ENCODE data around the gene ZC3HAV1. TPM values are rescaled to one million over a fixed set of nuclear protein-coding genes. Genes with fewer than 3 reads are reported as not detected.

The ZC3HAV1 gene
- total and polyA plus RNA-seq, 2 of the 4 experiments (the other 2 are of a cell fraction): 9.9 to 22.4 TPM

- no peak overlapping the region for H2BK20ac ChIP-seq (ENCODE audit: low read depth, low read length)
- H4K5ac ChIP-seq (ENCODE audit: low read depth, low read length): no peak overlapping the region
- no TSS peak for BruUV-seq (replicated peaks)
- H3K27me3 ChIP-seq (ENCODE audit: control insufficient read depth, insufficient read depth, low read length): no peaks in the 10 kb centered on the region
- H3K36me3 ChIP-seq (ENCODE audit: control insufficient read depth, insufficient read depth, low read length): peaks cover 16% of the 10 kb centered on the region
- no peak overlapping the region for H3K27ac ChIP-seq (ENCODE audit: insufficient read depth, low read length)
- no peak overlapping the region for H3K9ac ChIP-seq (ENCODE audit: low read depth, low read length)
- H2BK120ac ChIP-seq (ENCODE audit: low read depth, low read length): no peak overlapping the region
- H2AK9ac ChIP-seq (replicated peaks; ENCODE audit: low read depth, low read length, poor library complexity): no peak overlapping the region
- no peak overlapping the region for H3K4ac ChIP-seq (ENCODE audit: low read depth, low read length)
- ChIA-PET POLR2A (ENCODE audit: unreplicated experiment) (no interaction called here), CTCF (no interaction called here)
- no peak overlapping the region for H3K23ac ChIP-seq (ENCODE audit: low read depth, low read length)
- no peak overlapping the region for H4K8ac ChIP-seq (ENCODE audit: low read depth in 2 of 2, low read length in 2 of 2)
- no peak overlapping the region for H3K4me3 ChIP-seq (ENCODE audit: insufficient read depth, low read depth, low read length)
- no peaks in the 10 kb centered on the region for H3K9me3 ChIP-seq (ENCODE audit: control insufficient read depth, insufficient read depth, low read length)
- H2AK5ac ChIP-seq (ENCODE audit: low read depth, low read length): no peak overlapping the region
- H3K4me1 ChIP-seq (ENCODE audit: control insufficient read depth, insufficient read depth, low read length): no peaks in the 10 kb centered on the region
- DNase-seq (no peak), ATAC-seq (ENCODE audit: low read depth) (no peak)
- no peak for TF ChIP-seq CHD1 (IDR thresholded peaks at IDR 0.05; ENCODE audit: low read depth, low read length)
- TF ChIP-seq SMC3 (IDR thresholded peaks at IDR 0.05; ENCODE audit: low read depth, low read length): no peak
- TF ChIP-seq FOS (IDR thresholded peaks at IDR 0.05; ENCODE audit: low read depth, low read length): no peak
- no peak for TF ChIP-seq CTCF (conservative IDR thresholded peaks at IDR 0.05; ENCODE audit: low read depth, low read length)
- TF ChIP-seq MXI1 (IDR thresholded peaks at IDR 0.05; ENCODE audit: borderline replicate concordance, low read depth, low read length): no peak
- TF ChIP-seq ELK1 (IDR thresholded peaks at IDR 0.05; ENCODE audit: borderline replicate concordance, low read depth, low read length): no peak
- TF ChIP-seq USF2 (IDR thresholded peaks at IDR 0.05; ENCODE audit: low read depth, low read length): no peak
- TF ChIP-seq CEBPB (IDR thresholded peaks at IDR 0.05; ENCODE audit: low read depth, low read length): no peak
- peaks cover 3% of the 10 kb centered on the region; the same call in 1 of the 2 replicates for H3K9me1 ChIP-seq (ENCODE audit: insufficient read depth, low read length)
- H4K20me1 ChIP-seq (ENCODE audit: insufficient read depth, low read length): peaks cover 3% of the 10 kb centered on the region; the same call in 1 of the 2 replicates
- H3K56ac ChIP-seq (ENCODE audit: extremely low read depth, insufficient read depth, low read length): no peak overlapping the region
- in situ Hi-C loops (cut with MboI; ENCODE audit: low sequenced_read_pairs): no loop called here
- intact Hi-C loops (cut with micrococcal nuclease): no loop called here
- no CpG with 5 or more reads among the region's 3 CpGs for WGBS, 2 experiments (ENCODE audit: extremely low coverage in 2 of 2, insufficient read length in 1 of 2)
- dilution Hi-C loops (cut with HindIII; ENCODE audit: low sequenced_read_pairs, unreplicated experiment): no loop called here
- H3K79me1 ChIP-seq (ENCODE audit: low read depth in 1 of 2, low read length in 2 of 2): peaks cover 4 to 10% of the 10 kb centered on the region in 2 experiments; a peak in 3 of 4 replicates
- H2AFZ ChIP-seq (replicated peaks; ENCODE audit: low read length, poor library complexity): no peak overlapping the region
- no peak overlapping the region for H3K18ac ChIP-seq (ENCODE audit: low read depth, low read length)
- no peak overlapping the region for H4K91ac ChIP-seq (ENCODE audit: insufficient read depth, low read depth, low read length)
- H3K4me2 ChIP-seq (ENCODE audit: low read depth, low read length): no peak overlapping the region
- H3K14ac ChIP-seq (replicated peaks; ENCODE audit: low read depth, low read length): no peak overlapping the region
- no peak overlapping the region for H2BK5ac ChIP-seq (ENCODE audit: low read depth, low read length, poor library complexity, severe bottlenecking)
- H2BK15ac ChIP-seq (ENCODE audit: low read depth, low read length): no peak overlapping the region
Observed at GRCh38 chr7:139087212-139087611, 22.3 kb downstream of the ZC3HAV1 start.
